B cell (primary cell): ENCODE results near the gene CBX5. TPM values are rescaled to one million over a fixed set of nuclear protein-coding genes. Genes with fewer than 3 reads are reported as not detected.
A peak's percentile ranks its signal among the peaks of the same experiment; 100 is the strongest.

Experiments used
- ATAC-seq: fragments of 200-7000 bp; cut with Tn5 transposase; one replicate; pipeline ENCODE4 v1.10.0; 2021; ENCODE audit warnings: low read depth, mild to moderate bottlenecking, moderate number of reproducible peaks, moderate library complexity
- CTCF ChIA-PET: fragments of 350-600 bp; sonication (Branson Sonifier 250); formaldehyde crosslinking; loops from one replicate; lab custom pipeline; 2021; ENCODE audit warnings: antibody characterized with exemption, inconsistent platforms; lab: Charles Lee
- POLR2A ChIA-PET: fragments of 350-600 bp; sonication (Branson Sonifier 250); formaldehyde crosslinking; loops from one replicate; lab custom pipeline; 2021; ENCODE audit warnings: antibody characterized with exemption; lab: Charles Lee
- DNase-seq: peaks from one replicate; pipeline ENCODE4 v3.0.0; 2013
- H2AFZ ChIP-seq: 2 replicates; pipeline ENCODE4 v1.6.1; 2012; ENCODE audit warnings: mild to moderate bottlenecking, low read depth, low read length; ENCODE audit not compliant: insufficient read depth, poor library complexity, severe bottlenecking
- H3K27ac ChIP-seq, 2 donors: 1 replicate in 1 of 2; 2 replicates in 1 of 2; pipeline ENCODE4 v1.5.1; 2012 to 2013; ENCODE audit warnings: low read length in 2 of 2, mild to moderate bottlenecking in 2 of 2, moderate library complexity in 1 of 2
- H3K27me3 ChIP-seq, 4 experiments: fragments of 200-600 bp in 1 of 4; sonication (generic) in 1 of 4; replicated peaks in 1 of 4; 1 replicate in 2 of 4; 2 replicates in 2 of 4; pipeline versions ENCODE4 v1.6.1 to v1.7.0; 2013 to 2016; ENCODE audit warnings: low read length in 3 of 4, mild to moderate bottlenecking in 2 of 4, mixed read lengths in 1 of 4, moderate library complexity in 1 of 4; ENCODE audit not compliant: insufficient read depth in 4 of 4, control insufficient read depth in 3 of 4; ENCODE audit errors: control extremely low read depth in 1 of 4
- H3K36me3 ChIP-seq, 2 experiments: replicated peaks in 1 of 2; 1 replicate in 1 of 2; 2 replicates in 1 of 2; pipeline versions ENCODE4 v1.6.1 to v1.7.1; 2013; ENCODE audit warnings: low read length in 1 of 2; ENCODE audit not compliant: insufficient read depth in 2 of 2, control insufficient read depth in 1 of 2; ENCODE audit errors: control extremely low read depth in 1 of 2, extremely low read depth in 1 of 2
- H3K4me1 ChIP-seq, 2 donors: fragments of 200-600 bp in 1 of 2; sonication (generic) in 1 of 2; 1 replicate in 1 of 2; 2 replicates in 1 of 2; pipeline versions ENCODE4 v1.5.1 to v1.6.1; 2013 to 2017; ENCODE audit warnings: low read length in 2 of 2; ENCODE audit not compliant: control insufficient read depth in 2 of 2, insufficient read depth in 2 of 2
- H3K4me2 ChIP-seq: replicated peaks from 2 replicates; pipeline ENCODE3; 2012; ENCODE audit warnings: mild to moderate bottlenecking, low read depth, low read length; ENCODE audit not compliant: poor library complexity, severe bottlenecking
- H3K4me3 ChIP-seq, 5 experiments: fragments of 200-600 bp in 1 of 5; sonication (generic) in 1 of 5; 1 replicate in 3 of 5; 2 replicates in 2 of 5; pipeline versions ENCODE4 v1.5.1 to v1.7.0; 2011 to 2016; ENCODE audit warnings: low read length in 4 of 5, mild to moderate bottlenecking in 4 of 5, low read depth in 2 of 5, control low read depth in 1 of 5, moderate library complexity in 1 of 5; ENCODE audit not compliant: insufficient read depth in 1 of 5; ENCODE audit errors: control extremely low read depth in 1 of 5, extremely low read depth in 1 of 5
- H3K79me2 ChIP-seq: fragments of 200-600 bp; sonication (generic); one replicate; pipeline ENCODE4 v1.6.0; 2016; ENCODE audit warnings: low read length; ENCODE audit not compliant: control insufficient read depth, insufficient read depth
- H3K9ac ChIP-seq: fragments of 200-600 bp; sonication (generic); 2 replicates; pipeline ENCODE4 v1.6.1; 2017; ENCODE audit warnings: mild to moderate bottlenecking, low read length, moderate library complexity
- H3K9me3 ChIP-seq, 3 donors: one replicate each; pipeline versions ENCODE4 v1.6.1 to v1.7.1; 2013; ENCODE audit warnings: low read length in 2 of 3; ENCODE audit not compliant: control insufficient read depth in 2 of 3, insufficient read depth in 1 of 3; ENCODE audit errors: control extremely low read depth in 1 of 3
- H4K20me1 ChIP-seq: 2 replicates; pipeline ENCODE4 v1.6.0; 2012; ENCODE audit warnings: mild to moderate bottlenecking, low read length; ENCODE audit not compliant: insufficient read depth, control insufficient read depth, poor library complexity, severe bottlenecking
- H3K27ac Mint-ChIP-seq: one replicate; pipeline ENCODE4 v1.8.0; 2021; ENCODE audit warnings: mixed read lengths
- H3K27me3 Mint-ChIP-seq: one replicate; pipeline ENCODE4 v1.8.0; 2021; ENCODE audit warnings: mixed read lengths
- H3K4me1 Mint-ChIP-seq: one replicate; pipeline ENCODE4 v1.8.0; 2021; ENCODE audit warnings: mixed read lengths
- H3K4me3 Mint-ChIP-seq: one replicate; pipeline ENCODE4 v1.8.0; 2021; ENCODE audit warnings: mixed read lengths
- H3K9me3 Mint-ChIP-seq: one replicate; pipeline ENCODE4 v1.8.0; 2022; ENCODE audit warnings: mixed read lengths; ENCODE audit not compliant: insufficient read depth
- CTCF ChIP-seq: fragments of 200-600 bp; IDR thresholded peaks from one replicate; pipeline ENCODE4 v1.8.0; 2022; ENCODE audit warnings: antibody characterized with exemption, mild to moderate bottlenecking
- EZH2 ChIP-seq: IDR thresholded peaks from 2 replicates; pipeline ENCODE4 v1.6.1; 2012; ENCODE audit warnings: borderline replicate concordance, low read depth, mild to moderate bottlenecking, moderate library complexity, low read length; ENCODE audit not compliant: insufficient read depth, poor library complexity, severe bottlenecking
- WGBS: methylation state at CpG from one replicate; pipeline ENCODE4 v1.1.5; 2013; ENCODE audit warnings: missing lambda C conversion rate; ENCODE audit not compliant: insufficient coverage; 5-methylcytosine and 5-hydroxymethylcytosine counted together
- intact Hi-C: fragments of 100-400 bp; cut with micrococcal nuclease; formaldehyde crosslinking; loops from one replicate; pipeline ENCODE4 v1.10.0; 2022
- polyA plus RNA-seq: library from polyadenylated mRNA; depleted of rRNA; stranded (reverse); fragments of >200 nt; gene quantifications from 2 replicates; pipeline ENCODE4 v1.2.3, GENCODE V29; 2012
- total RNA-seq, 2 donors: library from RNA; stranded (reverse); fragments of 120-200 nt in 1 of 2; gene quantifications; 1 replicate in 1 of 2; 2 replicates in 1 of 2; pipeline versions ENCODE4 v1.2.3 to v1.2.4, GENCODE V29; 2013 to 2022

CBX5 gene
- total and polyA plus RNA-seq, 2 donors (not counting 1 experiment from before 2014, with no cell fraction given): 10.5 to 66.2 TPM

GRCh38 chr12:54197010-54197409 is 82.9 kb downstream of the CBX5 start:
- no peaks in the 10 kb centered on the region for H3K9me3 Mint-ChIP-seq
- peaks cover 69% of the 10 kb centered on the region for H3K27me3 Mint-ChIP-seq
- intact Hi-C loops: no loop called here
- H2AFZ ChIP-seq: no peak overlapping the region
- ATAC-seq: no peak
- H3K4me2 ChIP-seq: peak overlapping the region; percentile 26
- no peak overlapping the region for H3K9ac ChIP-seq
- no peak for TF ChIP-seq CTCF
- no peak for TF ChIP-seq EZH2
- no peak overlapping the region for H3K4me3 ChIP-seq
- peak overlapping the region; percentile 62 for H3K4me3 Mint-ChIP-seq
- CTCF ChIA-PET: interaction anchor here (0.6 to 10.8 kb wide), 4 partner anchors 11 to 165 kb away, joined by 3 to 118 read pairs (median 10); partner anchors contain the start of genes HOXC4 and HOXC5
- H3K27ac ChIP-seq: no peak overlapping the region
- no peak overlapping the region for H3K27ac Mint-ChIP-seq
- peaks cover 0 to 76% (median 36%) of the 10 kb centered on the region in 4 experiments for H3K27me3 ChIP-seq
- WGBS: 75% methylated on average over 5 of the region's 5 CpGs
- H3K9me3 ChIP-seq: peaks cover 0 to 5% (median 0%) of the 10 kb centered on the region in 3 donors
- H4K20me1 ChIP-seq: no peaks in the 10 kb centered on the region
- H3K4me1 Mint-ChIP-seq: peaks cover 32% of the 10 kb centered on the region
- peak; percentile 9 for DNase-seq
- H3K4me1 ChIP-seq: peaks cover 25 to 26% of the 10 kb centered on the region in 2 donors
- no peaks in the 10 kb centered on the region for H3K79me2 ChIP-seq
- no peaks in the 10 kb centered on the region for H3K36me3 ChIP-seq
- POLR2A ChIA-PET: no interaction called here

- no peak overlapping the region for H3K27ac ChIP-seq
- H3K9ac ChIP-seq: no peak overlapping the region
- H3K79me2 ChIP-seq: no peaks in the 10 kb centered on the region
- H2AFZ ChIP-seq: peak overlapping the region; percentile 44
- intact Hi-C loops: no loop called here
- H3K27me3 ChIP-seq: peaks cover 0 to 73% (median 34%) of the 10 kb centered on the region in 4 experiments
- peak overlapping the region in 3 of 5 experiments; percentile 28 to 39 (median 36) for H3K4me3 ChIP-seq
- TF ChIP-seq EZH2 (no peak), CTCF (no peak)
- H3K9me3 ChIP-seq: peaks cover 0 to 4% (median 0%) of the 10 kb centered on the region in 3 donors
- H3K9me3 Mint-ChIP-seq: no peaks in the 10 kb centered on the region
- POLR2A ChIA-PET: no interaction called here
- no peaks in the 10 kb centered on the region for H4K20me1 ChIP-seq
- no peaks in the 10 kb centered on the region for H3K36me3 ChIP-seq
- peaks cover 30 to 32% of the 10 kb centered on the region in 2 donors for H3K4me1 ChIP-seq
- DNase-seq (no peak), ATAC-seq (no peak)
- peak overlapping the region; percentile 74 for H3K4me2 ChIP-seq
- WGBS: 0% methylated on average over 1 of the region's 5 CpGs
- peaks cover 36% of the 10 kb centered on the region for H3K4me1 Mint-ChIP-seq
- peaks cover 68% of the 10 kb centered on the region for H3K27me3 Mint-ChIP-seq
- peak overlapping the region; percentile 62 for H3K4me3 Mint-ChIP-seq
- CTCF ChIA-PET: interaction anchor here (3.0 to 10.8 kb wide), 3 partner anchors 12 to 190 kb away, joined by 17 to 118 read pairs (median 18); partner anchors contain the start of gene HOXC5
- H3K27ac Mint-ChIP-seq: no peak overlapping the region
Measured at GRCh38 chr12:54196396-54196795, 83.5 kb downstream of the CBX5 start.
